Cardiac fibroblast (primary cell): ENCODE data around the gene PIAS2.
"Not testable (repeated sequence)": the region's sequence is repeated elsewhere in the genome, so short reads cannot be mapped to it uniquely, and the experiment has no call there.

Experiments used
- DNase-seq, 2 donors: peaks; one replicate each; pipeline versions ENCODE4 v3.0.0 to v3.0.0-alpha.2; 2010; ENCODE audit warnings: low read depth in 2 of 2
- H3K4me3 ChIP-seq, 2 donors: replicated peaks in 1 of 2; 1 replicate in 1 of 2; 2 replicates in 1 of 2; pipeline ENCODE4 v1.5.1; 2011; ENCODE audit warnings: low read depth in 2 of 2, low read length in 2 of 2, mild to moderate bottlenecking in 2 of 2, moderate library complexity in 1 of 2
- CTCF ChIP-seq: IDR thresholded peaks from one replicate; pipeline ENCODE4 v1.5.1; 2011; ENCODE audit warnings: low read depth, mild to moderate bottlenecking, low read length, inconsistent platforms

The PIAS2 gene

DNA sequence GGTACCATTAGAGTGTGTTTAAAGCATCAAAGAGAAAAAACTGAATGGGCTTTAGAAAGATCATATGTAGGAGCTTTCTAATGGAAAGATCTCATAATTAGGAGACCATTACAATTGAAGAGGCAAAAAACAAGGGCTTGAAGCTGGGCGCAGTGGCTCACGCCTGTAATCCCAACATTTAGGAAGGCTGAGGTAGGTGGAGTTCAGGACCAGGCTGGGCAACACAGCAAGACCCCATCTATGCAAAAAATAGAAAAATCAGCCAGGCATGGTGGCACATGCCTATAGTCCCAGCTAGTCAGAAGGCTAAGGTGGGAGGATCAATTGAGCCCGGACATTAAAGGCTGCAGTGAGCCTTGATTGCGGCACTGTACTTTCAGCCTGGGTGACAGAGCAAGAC lies 59.0 kb downstream of the PIAS2 start:
- DNase-seq = no peak
- TF ChIP-seq CTCF = no peak
- H3K4me3 ChIP-seq = no peak overlapping the region

DNA sequence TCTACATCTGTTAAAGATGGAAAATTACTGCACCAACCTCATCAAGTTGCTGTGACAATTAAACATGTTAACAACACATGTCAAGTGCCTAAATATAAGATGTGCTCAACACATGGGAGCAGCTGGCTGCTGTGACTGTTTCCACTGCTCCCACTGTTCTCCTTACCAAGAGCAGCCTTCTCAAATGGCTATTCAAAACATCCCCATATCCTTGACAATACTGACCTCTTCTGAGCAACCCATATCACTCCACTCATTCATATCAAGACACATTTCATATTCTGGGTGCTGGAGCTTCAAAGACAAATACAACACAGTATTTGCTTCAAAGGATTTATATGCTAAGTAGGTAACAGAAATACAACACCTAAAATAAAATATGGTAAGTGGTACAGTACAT lies 60.3 kb downstream of the PIAS2 start:
- TF ChIP-seq CTCF = no peak
- H3K4me3 ChIP-seq = no peak overlapping the region
- peak in 1 of 2 donors; percentile 7 for DNase-seq

DNA sequence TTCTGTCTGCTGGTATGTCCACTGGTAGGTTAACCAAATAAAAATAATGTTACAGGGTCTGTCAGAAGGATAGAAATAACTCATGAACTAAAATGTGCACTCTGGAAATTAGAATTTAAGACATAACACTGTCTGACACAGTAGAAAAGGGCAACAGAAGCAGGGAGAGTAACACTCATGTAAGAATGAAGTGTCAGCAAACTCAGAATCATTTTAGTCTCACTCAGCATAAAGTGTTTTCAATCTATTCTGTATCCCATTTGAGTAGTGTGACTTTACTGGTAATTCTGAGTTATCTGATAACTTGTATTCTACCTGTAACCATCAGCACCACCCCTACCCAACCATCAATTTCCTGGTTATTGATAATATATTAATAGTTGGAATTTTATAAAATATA lies 68.3 kb downstream of the PIAS2 start:
- TF ChIP-seq CTCF = no peak
- DNase-seq = no peak
- H3K4me3 ChIP-seq = no peak overlapping the region

- no peak for TF ChIP-seq CTCF
- DNase-seq = no peak
- H3K4me3 ChIP-seq = no peak overlapping the region
Observed at GRCh38 chr18:46843372-46843771, 73.9 kb downstream of the PIAS2 start.

- DNase-seq = no peak
- no peak overlapping the region for H3K4me3 ChIP-seq
- TF ChIP-seq CTCF = no peak
Observed at GRCh38 chr18:46842583-46842982, 74.7 kb downstream of the PIAS2 start.

GRCh38 chr18:46833899-46834298 lies 83.4 kb downstream of the PIAS2 start:
- DNase-seq = no peak
- no peak for TF ChIP-seq CTCF
- H3K4me3 ChIP-seq = no peak overlapping the region

GRCh38 chr18:46832849-46833248 lies 84.5 kb downstream of the PIAS2 start:
- H3K4me3 ChIP-seq = no peak overlapping the region
- TF ChIP-seq CTCF = no peak
- DNase-seq = peak in 1 of 2 donors; percentile 12

DNA sequence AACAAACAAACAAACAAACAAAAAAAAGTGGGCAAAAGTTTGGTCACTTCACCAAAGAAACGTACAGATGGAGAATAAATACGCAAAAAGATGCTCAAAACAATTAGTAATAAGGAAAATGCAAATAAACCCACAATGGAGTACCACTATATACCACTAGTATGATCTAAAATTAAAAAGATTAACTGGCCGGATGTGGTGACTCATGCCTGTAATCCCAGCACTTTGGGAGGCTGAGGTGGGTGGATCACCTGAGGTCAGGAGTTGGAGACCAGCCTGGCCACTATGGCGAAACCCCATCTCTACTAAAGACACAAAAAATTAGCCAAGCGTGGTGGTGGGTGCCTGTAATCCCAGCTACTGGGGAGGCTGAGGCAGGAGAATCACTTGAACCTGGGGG lies 84.9 kb downstream of the PIAS2 start:
- not testable (repeated sequence) for DNase-seq, H3K4me3 ChIP-seq
